ENCODE data around the gene GEN1.

The GEN1 gene

GRCh38 chr2:17728210-17728609 is 25.7 kb upstream of the GEN1 start:
- no peaks in the 10 kb centered on the region for H3F3A ChIP-seq (ENCODE audit: low read depth)
- H3K4me1 ChIP-seq (ENCODE audit: insufficient read depth, low read length, poor library complexity, severe bottlenecking) = no peaks in the 10 kb centered on the region
- TF ChIP-seq, protein P1, sequence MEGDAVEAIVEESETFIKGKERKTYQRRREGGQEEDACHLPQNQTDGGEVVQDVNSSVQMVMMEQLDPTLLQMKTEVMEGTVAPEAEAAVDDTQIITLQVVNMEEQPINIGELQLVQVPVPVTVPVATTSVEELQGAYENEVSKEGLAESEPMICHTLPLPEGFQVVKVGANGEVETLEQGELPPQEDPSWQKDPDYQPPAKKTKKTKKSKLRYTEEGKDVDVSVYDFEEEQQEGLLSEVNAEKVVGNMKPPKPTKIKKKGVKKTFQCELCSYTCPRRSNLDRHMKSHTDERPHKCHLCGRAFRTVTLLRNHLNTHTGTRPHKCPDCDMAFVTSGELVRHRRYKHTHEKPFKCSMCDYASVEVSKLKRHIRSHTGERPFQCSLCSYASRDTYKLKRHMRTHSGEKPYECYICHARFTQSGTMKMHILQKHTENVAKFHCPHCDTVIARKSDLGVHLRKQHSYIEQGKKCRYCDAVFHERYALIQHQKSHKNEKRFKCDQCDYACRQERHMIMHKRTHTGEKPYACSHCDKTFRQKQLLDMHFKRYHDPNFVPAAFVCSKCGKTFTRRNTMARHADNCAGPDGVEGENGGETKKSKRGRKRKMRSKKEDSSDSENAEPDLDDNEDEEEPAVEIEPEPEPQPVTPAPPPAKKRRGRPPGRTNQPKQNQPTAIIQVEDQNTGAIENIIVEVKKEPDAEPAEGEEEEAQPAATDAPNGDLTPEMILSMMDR (conservative IDR thresholded peaks at IDR 0.05; ENCODE audit: low read length) = no peak
- no peak for TF ChIP-seq EZH2phosphoT487 (IDR thresholded peaks at IDR 0.05; ENCODE audit: borderline replicate concordance)
- no peak overlapping the region for H3K9ac ChIP-seq (ENCODE audit: low read depth, low read length, poor library complexity, severe bottlenecking)
- no peaks in the 10 kb centered on the region for H3K79me2 ChIP-seq (ENCODE audit: insufficient read depth, low read length)
- peaks cover 32% of the 10 kb centered on the region; the same call in 1 of the 2 replicates for H3K36me3 ChIP-seq (ENCODE audit: insufficient read depth, low read length)
- H2AFZ ChIP-seq (ENCODE audit: low read length) = no peak overlapping the region
- no peak overlapping the region for H3K4me3 ChIP-seq (ENCODE audit: low read length, poor library complexity, severe bottlenecking)
- no peaks in the 10 kb centered on the region for H3K9me3 ChIP-seq (ENCODE audit: insufficient read depth, low read depth, low read length)
- H3K27me3 ChIP-seq (ENCODE audit: insufficient read depth, low read length, poor library complexity, severe bottlenecking) = no peaks in the 10 kb centered on the region
- no peaks in the 10 kb centered on the region for H3K9me2 ChIP-seq (replicated peaks; ENCODE audit: low read depth, low read length)
- H4K20me1 ChIP-seq (ENCODE audit: insufficient read depth, low read length, poor library complexity, severe bottlenecking) = no peaks in the 10 kb centered on the region
- H3K4me2 ChIP-seq (ENCODE audit: low read depth, low read length, poor library complexity, severe bottlenecking) = no peak overlapping the region

GRCh38 chr2:17729880-17730279 is 24.1 kb upstream of the GEN1 start:
- Histone ChIP-seq H3K79me2 (ENCODE audit: insufficient read depth, low read length) (no peaks in the 10 kb centered on the region), H3K4me1 (ENCODE audit: insufficient read depth, low read length, poor library complexity, severe bottlenecking) (no peaks in the 10 kb centered on the region), H4K20me1 (ENCODE audit: insufficient read depth, low read length, poor library complexity, severe bottlenecking) (no peaks in the 10 kb centered on the region), H3K4me2 (ENCODE audit: low read depth, low read length, poor library complexity, severe bottlenecking) (no peak overlapping the region), H3K9me3 (ENCODE audit: insufficient read depth, low read depth, low read length) (no peaks in the 10 kb centered on the region), H3K36me3 (ENCODE audit: insufficient read depth, low read length) (peaks cover 25% of the 10 kb centered on the region; the same call in 1 of the 2 replicates), H3K27me3 (ENCODE audit: insufficient read depth, low read length, poor library complexity, severe bottlenecking) (no peaks in the 10 kb centered on the region), H3F3A (ENCODE audit: low read depth) (no peaks in the 10 kb centered on the region), H3K9ac (ENCODE audit: low read depth, low read length, poor library complexity, severe bottlenecking) (no peak overlapping the region), H2AFZ (ENCODE audit: low read length) (no peak overlapping the region), H3K4me3 (ENCODE audit: low read length, poor library complexity, severe bottlenecking) (no peak overlapping the region), H3K9me2 (replicated peaks; ENCODE audit: low read depth, low read length) (no peaks in the 10 kb centered on the region)
- TF ChIP-seq, protein P1 (conservative IDR thresholded peaks at IDR 0.05; ENCODE audit: low read length) = no peak
- no peak for TF ChIP-seq EZH2phosphoT487 (IDR thresholded peaks at IDR 0.05; ENCODE audit: borderline replicate concordance)

GRCh38 chr2:17733599-17733998 is 20.3 kb upstream of the GEN1 start:
- no peaks in the 10 kb centered on the region for H3K9me3 ChIP-seq (ENCODE audit: insufficient read depth, low read depth, low read length)
- H3K4me1 ChIP-seq (ENCODE audit: insufficient read depth, low read length, poor library complexity, severe bottlenecking) = no peaks in the 10 kb centered on the region
- peaks cover 25% of the 10 kb centered on the region; the same call in 1 of the 2 replicates for H3K36me3 ChIP-seq (ENCODE audit: insufficient read depth, low read length)
- H3F3A ChIP-seq (ENCODE audit: low read depth) = no peaks in the 10 kb centered on the region
- H2AFZ ChIP-seq (ENCODE audit: low read length) = no peak overlapping the region
- TF ChIP-seq, protein P1 (conservative IDR thresholded peaks at IDR 0.05; ENCODE audit: low read length) = no peak
- no peak for TF ChIP-seq EZH2phosphoT487 (IDR thresholded peaks at IDR 0.05; ENCODE audit: borderline replicate concordance)
- no peak overlapping the region for H3K4me2 ChIP-seq (ENCODE audit: low read depth, low read length, poor library complexity, severe bottlenecking)
- H4K20me1 ChIP-seq (ENCODE audit: insufficient read depth, low read length, poor library complexity, severe bottlenecking) = no peaks in the 10 kb centered on the region
- no peaks in the 10 kb centered on the region for H3K79me2 ChIP-seq (ENCODE audit: insufficient read depth, low read length)
- H3K27me3 ChIP-seq (ENCODE audit: insufficient read depth, low read length, poor library complexity, severe bottlenecking) = no peaks in the 10 kb centered on the region
- H3K4me3 ChIP-seq (ENCODE audit: low read length, poor library complexity, severe bottlenecking) = no peak overlapping the region
- no peaks in the 10 kb centered on the region for H3K9me2 ChIP-seq (replicated peaks; ENCODE audit: low read depth, low read length)
- no peak overlapping the region for H3K9ac ChIP-seq (ENCODE audit: low read depth, low read length, poor library complexity, severe bottlenecking)
